Measurements from ENCODE around the gene ING5. TPM values are rescaled to one million over a fixed set of nuclear protein-coding genes. Genes with fewer than 3 reads are reported as not detected.

Gene ING5
- total and polyA plus RNA-seq, 10 donors = 18.2 to 51.1 (median 35.5) TPM

- intact Hi-C loops (cut with DNase I; ENCODE audit: low total_unique reads) = no loop called here
- no peak overlapping the region for H3K4me3 ChIP-seq
- H3K36me3 ChIP-seq = peaks cover under 1 to 99% (median 79%) of the 10 kb centered on the region in 6 donors
- 87 to 93% (median 91%) methylated on average over 18 of the region's 18 CpGs for WGBS, 5 donors
- H3K27me3 ChIP-seq (replicated peaks in 1 of 7) = no peaks in the 10 kb centered on the region
- H3K4me1 ChIP-seq = no peaks in the 10 kb centered on the region
- TF ChIP-seq POLR2AphosphoS5 (IDR thresholded peaks at IDR 0.05) (no peak), POLR2A (IDR thresholded peaks at IDR 0.05) (no peak)
- TF ChIP-seq, protein P1, sequence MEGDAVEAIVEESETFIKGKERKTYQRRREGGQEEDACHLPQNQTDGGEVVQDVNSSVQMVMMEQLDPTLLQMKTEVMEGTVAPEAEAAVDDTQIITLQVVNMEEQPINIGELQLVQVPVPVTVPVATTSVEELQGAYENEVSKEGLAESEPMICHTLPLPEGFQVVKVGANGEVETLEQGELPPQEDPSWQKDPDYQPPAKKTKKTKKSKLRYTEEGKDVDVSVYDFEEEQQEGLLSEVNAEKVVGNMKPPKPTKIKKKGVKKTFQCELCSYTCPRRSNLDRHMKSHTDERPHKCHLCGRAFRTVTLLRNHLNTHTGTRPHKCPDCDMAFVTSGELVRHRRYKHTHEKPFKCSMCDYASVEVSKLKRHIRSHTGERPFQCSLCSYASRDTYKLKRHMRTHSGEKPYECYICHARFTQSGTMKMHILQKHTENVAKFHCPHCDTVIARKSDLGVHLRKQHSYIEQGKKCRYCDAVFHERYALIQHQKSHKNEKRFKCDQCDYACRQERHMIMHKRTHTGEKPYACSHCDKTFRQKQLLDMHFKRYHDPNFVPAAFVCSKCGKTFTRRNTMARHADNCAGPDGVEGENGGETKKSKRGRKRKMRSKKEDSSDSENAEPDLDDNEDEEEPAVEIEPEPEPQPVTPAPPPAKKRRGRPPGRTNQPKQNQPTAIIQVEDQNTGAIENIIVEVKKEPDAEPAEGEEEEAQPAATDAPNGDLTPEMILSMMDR (IDR thresholded peaks at IDR 0.05 in 8 of 11, conservative IDR thresholded peaks at IDR 0.05 in 3 of 11) = no peak
- H3K27ac ChIP-seq = no peak overlapping the region
- DNase-seq = no peak
- H3K9me3 ChIP-seq = no peaks in the 10 kb centered on the region
Measured at GRCh38 chr2:241673189-241673663, 28.6 kb upstream of the ING5 start.

DNA sequence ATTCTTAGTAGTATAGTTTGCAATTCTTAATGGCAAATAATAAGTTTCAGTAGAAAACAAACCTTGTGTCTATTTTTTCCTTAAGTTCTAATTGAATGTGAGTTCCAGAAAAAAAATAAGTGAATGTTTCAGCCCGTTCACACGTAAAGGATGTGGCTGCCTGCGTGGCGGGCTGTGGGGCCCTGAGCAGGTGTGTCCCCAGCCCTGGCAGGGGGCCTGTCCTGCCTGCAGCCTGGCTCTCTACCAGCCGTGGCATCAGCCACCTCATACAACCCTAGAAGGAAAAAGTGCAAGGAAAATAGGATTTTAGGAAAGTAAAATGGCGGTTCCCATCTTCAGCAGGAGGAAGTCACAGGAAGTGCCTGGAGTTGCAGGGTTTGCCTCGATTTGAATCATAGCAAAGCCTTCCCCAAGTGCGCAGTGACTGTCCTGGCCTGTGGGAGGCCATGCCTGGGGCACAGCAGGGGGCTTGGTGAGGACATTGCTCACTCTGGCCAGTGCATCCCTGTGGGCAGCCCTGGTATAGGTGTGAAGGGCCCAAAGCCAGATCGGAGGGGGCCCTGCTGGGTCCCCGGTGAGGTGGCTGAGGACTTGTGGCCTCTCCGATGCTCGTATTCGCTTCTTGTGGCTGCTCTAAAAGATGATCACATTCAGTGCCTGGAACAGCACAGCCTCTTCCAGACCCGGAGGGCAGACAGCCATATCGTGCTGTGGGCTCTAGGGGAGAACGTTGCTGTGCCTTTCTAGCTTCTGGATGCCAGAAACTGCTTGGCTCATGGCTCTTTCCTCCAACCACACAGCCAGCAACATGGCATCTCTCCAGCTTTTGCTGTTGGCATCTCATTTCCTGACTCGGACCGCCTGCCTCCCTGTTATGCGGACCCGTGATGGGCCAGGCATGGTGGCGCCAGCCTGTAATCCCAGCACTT, 27.8 kb upstream of the ING5 start:
- no peak for DNase-seq
- H3K27ac ChIP-seq = no peak overlapping the region
- no peaks in the 10 kb centered on the region for H3K9me3 ChIP-seq
- peaks cover 0 to 99% (median 79%) of the 10 kb centered on the region in 6 donors for H3K36me3 ChIP-seq
- intact Hi-C loops (cut with DNase I; ENCODE audit: low total_unique reads) = no loop called here
- H3K4me1 ChIP-seq = no peaks in the 10 kb centered on the region
- TF ChIP-seq POLR2A (IDR thresholded peaks at IDR 0.05) = no peak
- peak in 1 of 3 donors; percentile 42 for TF ChIP-seq POLR2AphosphoS5 (IDR thresholded peaks at IDR 0.05)
- no peak overlapping the region for H3K4me3 ChIP-seq
- 82 to 88% (median 86%) methylated on average over 21 of the region's 21 CpGs for WGBS, 5 donors
- H3K27me3 ChIP-seq (replicated peaks in 1 of 7) = no peaks in the 10 kb centered on the region

- TF ChIP-seq POLR2AphosphoS5 (IDR thresholded peaks at IDR 0.05) = no peak
- TF ChIP-seq, protein P1 (IDR thresholded peaks at IDR 0.05 in 8 of 11, conservative IDR thresholded peaks at IDR 0.05 in 3 of 11) = no peak
- no peak for TF ChIP-seq POLR2A (IDR thresholded peaks at IDR 0.05)
- WGBS, 5 donors = 90 to 95% (median 93%) methylated on average over 11 to 17 of the region's 17 CpGs
- Histone ChIP-seq H3K4me1 (no peaks in the 10 kb centered on the region), H3K36me3 (peaks cover 0 to 99% (median 74%) of the 10 kb centered on the region in 6 donors), H3K9me3 (no peaks in the 10 kb centered on the region), H3K27ac (no peak overlapping the region), H3K4me3 (no peak overlapping the region), H3K27me3 (replicated peaks in 1 of 7) (no peaks in the 10 kb centered on the region)
- no peak for DNase-seq
- intact Hi-C loops (cut with DNase I; ENCODE audit: low total_unique reads) = no loop called here
Measured at GRCh38 chr2:241675885-241676284, 26.0 kb upstream of the ING5 start.

DNA sequence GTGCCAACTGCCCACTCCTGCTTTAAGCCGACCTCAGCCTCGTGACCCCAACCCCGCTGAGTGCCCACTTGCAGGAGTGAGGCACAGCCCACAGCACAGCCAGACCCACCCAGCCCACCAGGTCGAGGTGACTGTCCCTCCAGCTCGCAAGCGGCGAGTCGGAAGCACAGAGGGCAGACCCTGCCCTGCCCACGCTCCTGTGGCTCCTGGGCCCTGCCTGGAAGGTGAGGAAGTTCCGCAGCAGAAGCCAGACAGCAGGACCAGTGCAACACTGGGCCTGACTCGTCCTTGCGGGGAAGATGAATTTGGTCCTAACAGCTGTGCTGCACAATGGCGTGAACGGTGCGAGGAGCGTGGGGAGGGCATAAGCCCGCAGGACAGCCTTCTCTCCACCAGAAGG, 25.2 kb upstream of the ING5 start:
- H3K27ac ChIP-seq = no peak overlapping the region
- TF ChIP-seq POLR2A (IDR thresholded peaks at IDR 0.05) (no peak), POLR2AphosphoS5 (IDR thresholded peaks at IDR 0.05) (peak; percentile 11 to 66 (median 22))
- TF ChIP-seq, protein P1 (IDR thresholded peaks at IDR 0.05 in 8 of 11, conservative IDR thresholded peaks at IDR 0.05 in 3 of 11) = no peak
- H3K9me3 ChIP-seq = no peaks in the 10 kb centered on the region
- no peak overlapping the region for H3K4me3 ChIP-seq
- no peaks in the 10 kb centered on the region for H3K4me1 ChIP-seq
- intact Hi-C loops (cut with DNase I; ENCODE audit: low total_unique reads) = no loop called here
- H3K36me3 ChIP-seq = peaks cover 0 to 99% (median 71%) of the 10 kb centered on the region in 6 donors
- H3K27me3 ChIP-seq (replicated peaks in 1 of 7) = no peaks in the 10 kb centered on the region
- DNase-seq = no peak
- 90 to 98% (median 94%) methylated on average over 9 to 17 of the region's 17 CpGs for WGBS, 5 donors

Data from spleen (tissue), 11 donors.